Stimulated activated CD4-positive, alpha-beta T cell treated with anti-CD3 and anti-CD28 coated beads, TNF-alpha, amount 100 ng/mL, for 1 hour (primary cell): ENCODE results near the gene CATSPERB.
"Not testable (repeated sequence)": the region's sequence is repeated elsewhere in the genome, so short reads cannot be mapped to it uniquely, and the experiment has no call there.

Experiments
- DNase-seq, 3 donors: peaks; one replicate each; pipeline ENCODE4 v3.0.0-alpha.2; 2020; ENCODE audit warnings: low read depth in 3 of 3, low spot score in 1 of 3

The CATSPERB gene, protein sequence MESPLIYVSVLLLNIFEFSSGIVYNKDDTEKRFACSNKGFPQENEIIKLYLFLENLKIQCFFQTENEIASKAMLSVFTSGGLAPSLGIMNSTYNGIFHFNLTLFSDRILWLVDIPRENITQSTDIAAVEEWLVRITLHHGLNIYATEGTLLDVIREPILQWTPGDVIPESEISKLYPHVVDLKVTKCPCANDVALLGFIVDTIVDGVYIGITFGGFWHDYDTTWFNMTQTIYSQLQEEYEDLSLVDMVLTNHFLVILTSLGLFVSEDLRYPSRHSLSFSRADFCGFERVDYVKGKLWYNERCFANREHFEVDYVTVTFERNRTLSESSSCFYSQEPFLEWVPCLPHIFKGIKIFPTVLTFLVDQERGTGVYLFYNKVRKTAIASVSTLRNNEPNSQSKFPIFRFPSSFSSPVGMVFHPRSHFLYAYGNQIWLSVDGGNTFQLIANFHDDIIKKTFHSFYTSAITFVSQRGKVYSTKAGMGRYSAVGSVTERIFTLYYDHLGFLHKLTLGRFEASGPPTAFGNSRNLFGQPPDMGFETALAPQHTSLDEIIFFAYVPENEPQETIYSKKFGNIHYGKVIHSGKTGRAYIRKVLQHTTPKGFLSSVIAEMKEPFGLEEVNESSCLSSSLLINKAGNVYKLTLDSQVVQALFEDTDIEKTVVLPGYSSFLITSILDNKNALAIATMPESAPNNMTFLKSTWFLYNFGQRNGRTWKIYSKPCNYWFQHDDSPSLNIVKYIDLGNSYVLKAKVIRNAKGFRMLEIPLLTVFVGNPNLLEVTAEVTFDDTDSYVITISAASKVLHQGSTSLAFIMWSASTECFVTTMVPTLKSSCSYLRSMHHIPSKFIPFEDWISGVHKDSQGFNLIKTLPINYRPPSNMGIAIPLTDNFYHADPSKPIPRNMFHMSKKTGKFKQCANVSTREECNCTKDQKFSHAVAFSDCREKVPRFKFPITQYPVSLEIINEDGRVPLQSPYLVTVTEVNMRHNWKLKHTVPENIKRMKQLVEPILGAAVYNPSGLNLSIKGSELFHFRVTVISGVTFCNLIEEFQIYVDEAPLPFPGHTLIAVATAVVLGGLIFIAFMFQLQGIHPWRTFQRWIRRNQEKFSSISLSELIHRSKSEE

GRCh38 chr14:91731986-91732385 is at the start of gene CATSPERB:
CATSPERB (minus strand) TSS chr14:91732086; CDS start chr14:91729479, 2,607 bp downstream.
- DNase-seq, result no peak

DNA sequence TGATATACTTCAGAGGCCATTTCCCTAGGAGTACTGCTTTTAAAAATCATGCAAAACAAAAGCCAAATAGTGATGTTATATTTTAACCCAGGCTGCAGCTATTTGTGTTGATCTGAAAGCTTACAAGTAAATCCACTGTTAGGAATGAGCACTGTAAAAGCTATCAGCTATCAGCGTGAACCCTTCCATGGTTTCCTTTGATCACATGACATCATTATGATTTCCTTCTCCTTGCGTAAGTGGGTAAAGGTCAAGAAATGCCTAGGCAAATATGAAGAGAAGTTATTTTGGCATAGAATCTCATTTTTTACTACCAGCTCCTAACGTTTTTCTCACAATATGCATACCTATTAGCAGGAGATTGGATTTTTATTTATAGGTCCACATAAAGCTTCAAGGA is 48.6 kb upstream of the CATSPERB start:
- DNase-seq, result no peak

DNA sequence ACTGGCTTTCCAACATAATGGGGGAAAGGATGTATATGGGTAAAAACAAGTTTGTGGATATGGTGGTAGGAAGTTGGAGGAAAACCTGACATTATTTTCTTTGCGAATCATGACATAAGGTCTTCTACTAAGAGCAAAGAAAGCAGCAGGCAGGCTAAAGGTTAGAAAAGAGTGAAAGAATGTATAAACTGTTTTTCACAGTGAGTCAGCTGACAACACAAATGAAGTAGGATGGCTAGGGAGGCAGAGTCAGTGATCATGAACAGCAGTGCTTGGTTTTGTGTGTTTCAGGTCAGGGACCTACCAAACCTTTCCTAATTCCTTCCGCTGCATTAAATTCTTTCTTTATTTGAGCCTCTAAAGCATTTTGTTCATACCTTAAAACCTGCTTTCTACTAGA is 46.3 kb upstream of the CATSPERB start:
- DNase-seq, result no peak

GRCh38 chr14:91774140-91775096 is 42.5 kb upstream of the CATSPERB start:
- DNase-seq, result no peak

- no peak for DNase-seq
Observed at GRCh38 chr14:91770185-91770584, 38.3 kb upstream of the CATSPERB start.

GRCh38 chr14:91755570-91756295 is 23.8 kb upstream of the CATSPERB start:
- DNase-seq, result no peak

DNA sequence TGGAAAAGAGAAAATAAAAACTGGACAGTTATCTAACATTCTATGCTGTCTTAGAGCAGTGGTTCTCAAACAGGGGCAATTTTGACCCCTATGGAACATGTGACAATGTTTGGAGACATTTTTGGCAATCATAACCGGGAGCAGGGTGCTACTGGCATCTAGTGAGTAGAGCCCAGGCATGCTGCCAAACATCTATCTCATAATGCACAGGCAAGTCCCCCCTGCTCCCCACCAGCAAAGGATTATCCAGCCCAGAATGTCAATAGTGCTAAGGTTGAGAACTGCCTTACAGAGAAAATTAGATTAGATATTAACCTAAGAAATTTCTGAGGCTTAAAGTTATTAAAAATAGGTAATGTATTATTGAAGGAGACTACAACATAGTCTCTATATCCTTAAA is 22.9 kb upstream of the CATSPERB start:
- no peak for DNase-seq

DNA sequence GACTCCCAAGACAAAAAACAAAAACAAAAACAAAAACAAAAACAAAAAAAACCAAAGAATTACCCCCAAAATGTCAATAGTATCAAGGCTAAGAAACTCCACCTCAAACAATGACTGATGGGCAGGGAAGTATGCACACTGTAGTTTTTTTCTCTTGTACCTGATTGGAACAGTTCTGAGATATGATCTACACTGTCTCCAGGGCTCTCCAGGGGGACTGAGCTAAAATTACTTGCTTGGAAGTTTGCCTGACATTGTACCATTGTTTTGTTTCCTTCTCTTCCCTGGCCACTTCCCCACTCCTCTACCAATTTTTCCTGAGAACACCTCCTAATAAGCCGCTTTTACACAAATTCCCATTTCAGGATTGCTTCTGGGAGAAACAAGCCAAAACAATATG is 22.3 kb upstream of the CATSPERB start:
- no peak for DNase-seq

DNA sequence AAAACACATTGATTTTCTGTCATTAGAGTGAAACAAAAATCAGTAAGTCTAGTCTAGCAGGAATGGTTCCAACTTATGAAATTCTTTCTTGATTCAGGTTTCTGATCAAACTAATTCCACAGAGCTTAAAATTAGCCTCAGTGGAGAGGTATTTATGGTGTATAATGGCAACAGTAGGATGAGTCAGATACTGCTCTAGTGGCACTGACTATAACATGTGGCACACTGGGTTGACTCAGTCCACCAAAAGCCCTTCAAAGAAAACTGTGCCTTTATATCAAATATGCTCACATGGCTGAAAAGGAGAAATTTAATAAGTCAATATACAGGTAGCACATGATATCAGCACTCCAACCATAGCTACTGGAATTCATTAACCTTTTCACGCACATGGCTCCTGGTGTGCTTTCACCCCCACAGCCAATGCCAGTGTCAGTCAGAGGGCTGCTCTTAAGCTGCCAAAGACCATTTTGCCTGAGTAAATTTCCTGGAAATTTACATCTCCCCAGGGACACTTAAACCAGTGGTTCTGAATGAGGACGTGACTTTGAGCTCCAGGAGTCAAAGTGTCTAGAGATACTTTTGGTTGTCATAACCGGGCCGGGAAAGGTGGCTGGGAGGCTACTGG is 21.7 kb upstream of the CATSPERB start:
- no peak for DNase-seq

GRCh38 chr14:91752961-91753360 is 21.1 kb upstream of the CATSPERB start:
- DNase-seq, result no peak

DNA sequence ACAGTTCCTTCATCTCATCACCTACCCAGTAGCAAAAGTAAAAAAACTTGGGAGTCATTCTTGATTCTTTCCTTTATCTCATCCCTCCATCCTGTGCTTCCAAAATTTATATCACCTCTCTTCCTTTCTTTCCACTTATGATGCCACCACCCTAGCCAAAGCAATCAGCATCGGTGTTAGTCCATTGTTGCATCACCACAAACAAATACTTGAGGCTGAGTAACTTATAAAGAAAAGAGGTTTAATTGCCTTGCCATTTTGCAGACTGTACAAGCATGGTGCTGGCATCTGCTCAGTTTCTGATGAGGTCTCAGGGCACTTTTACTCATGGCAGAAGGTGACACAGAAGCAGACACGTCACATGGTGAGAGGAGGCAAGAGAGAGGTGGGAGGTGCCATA is 19.8 kb upstream of the CATSPERB start:
- DNase-seq, result no peak

DNA sequence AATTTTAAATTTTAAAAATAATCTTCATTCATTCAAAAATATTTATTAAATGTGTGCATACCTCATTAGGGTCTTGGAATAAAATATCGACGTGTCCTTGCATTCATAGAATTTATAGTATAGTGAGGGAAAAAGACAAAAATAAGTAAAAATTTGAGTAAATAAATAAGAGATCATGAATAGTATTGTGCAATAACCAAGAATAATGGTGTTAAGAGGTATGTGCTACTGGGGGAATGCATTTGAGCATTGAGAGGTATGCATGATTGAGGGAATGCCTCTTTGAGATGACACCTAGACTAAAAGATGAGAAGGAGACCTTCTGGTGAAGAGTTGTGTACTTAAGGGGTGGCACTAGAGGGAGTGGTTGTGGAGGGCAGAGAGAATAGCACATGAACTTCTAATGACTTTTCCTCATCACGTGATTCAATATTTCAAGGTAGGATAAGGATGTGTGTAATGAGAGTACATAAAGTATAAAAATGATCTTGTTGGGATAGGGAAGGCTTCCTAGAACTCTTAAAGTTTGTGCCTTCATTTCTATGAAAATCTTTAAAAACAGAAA is 18.8 kb upstream of the CATSPERB start:
- DNase-seq, result no peak

GRCh38 chr14:91749868-91750267 is 18.0 kb upstream of the CATSPERB start:
- DNase-seq, result no peak

- DNase-seq, result no peak
Observed at GRCh38 chr14:91748049-91748448, 16.2 kb upstream of the CATSPERB start.

- no peak for DNase-seq
Observed at GRCh38 chr14:91745344-91745743, 13.5 kb upstream of the CATSPERB start.

DNA sequence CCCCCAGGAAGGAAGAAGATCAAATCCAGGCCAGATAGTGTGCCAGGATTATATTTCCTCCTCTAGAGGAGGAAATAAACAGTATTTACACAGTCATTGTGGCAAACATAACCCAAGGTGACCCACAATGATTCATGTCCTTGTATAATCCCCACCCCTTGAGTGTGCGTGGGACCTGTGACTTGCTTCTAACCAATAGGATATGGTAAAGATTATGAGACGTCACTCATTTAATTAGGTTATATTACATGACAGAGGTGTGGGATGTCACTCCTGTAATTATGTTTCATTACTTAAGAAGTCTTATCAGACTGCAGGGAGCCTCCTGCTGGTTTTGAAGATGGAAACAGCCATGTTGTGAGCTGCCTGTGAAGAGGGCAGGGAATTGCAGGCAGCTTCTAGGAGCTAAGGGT is 12.2 kb upstream of the CATSPERB start:
- no peak for DNase-seq

GRCh38 chr14:91743305-91743653 is 11.4 kb upstream of the CATSPERB start:
- DNase-seq, result no peak

GRCh38 chr14:91742621-91743304 is 10.9 kb upstream of the CATSPERB start:
- DNase-seq, result no peak

- DNase-seq, result not testable (repeated sequence)
Observed at GRCh38 chr14:91739867-91740266, 8.0 kb upstream of the CATSPERB start.
